ENCODE results near the gene VTI1A. TPM values are rescaled to one million over a fixed set of nuclear protein-coding genes. Genes with fewer than 3 reads are reported as not detected.

Gene VTI1A
- total RNA-seq, 1 experiment from 2014 or later, result 22.0 TPM

- no peak overlapping the region for H3K9ac ChIP-seq (ENCODE audit: extremely low read depth, insufficient read length, low read length)
- no peak overlapping the region for H2BK5ac ChIP-seq (ENCODE audit: insufficient read length, low read length)
- H3K4me3 Mint-ChIP-seq, result no peak overlapping the region
- H3K18ac ChIP-seq (ENCODE audit: insufficient read length, low read depth, low read length), result no peak overlapping the region
- H3K4ac ChIP-seq (ENCODE audit: low read depth, low read length), result no peak overlapping the region
- no peaks in the 10 kb centered on the region for H3K79me2 ChIP-seq (ENCODE audit: insufficient read depth, low read length)
- H3K14ac ChIP-seq (ENCODE audit: insufficient read depth, low read length), result no peak overlapping the region
- H4K20me1 ChIP-seq (ENCODE audit: control insufficient read depth, insufficient read depth, insufficient read length), result no peaks in the 10 kb centered on the region
- H2AFZ ChIP-seq (ENCODE audit: low read length), result no peak overlapping the region
- H3K4me2 ChIP-seq (ENCODE audit: insufficient read depth, insufficient read length, low read length), result no peak overlapping the region
- no peak overlapping the region for H4K8ac ChIP-seq (replicated peaks; ENCODE audit: insufficient read length, low read depth, low read length)
- no peaks in the 10 kb centered on the region; the same call in none of the 2 replicates for H3K27me3 Mint-ChIP-seq (ENCODE audit: low read depth)
- H2BK20ac ChIP-seq (ENCODE audit: low read depth, low read length, poor library complexity, severe bottlenecking), result no peak overlapping the region
- H2BK120ac ChIP-seq (ENCODE audit: low read depth, low read length, poor library complexity, severe bottlenecking), result no peak overlapping the region
- H3T11ph ChIP-seq (ENCODE audit: low read length), result no peak overlapping the region
- H3K4me1 ChIP-seq (ENCODE audit: insufficient read depth, low read length), result no peaks in the 10 kb centered on the region
- WGBS (ENCODE audit: extremely low coverage, insufficient read length, low lambda C conversion rate), result no CpG with 5 or more reads among the region's 10 CpGs
- H4K5ac ChIP-seq (ENCODE audit: insufficient read length, low read depth, low read length), result no peak overlapping the region
- no peak for TF ChIP-seq CTCF (conservative IDR thresholded peaks at IDR 0.05)
- H3K9me3 ChIP-seq (ENCODE audit: control insufficient read depth, low read depth, low read length), result no peaks in the 10 kb centered on the region
- peaks cover 6 to 9% of the 10 kb centered on the region in 2 experiments; a peak in 4 of 5 replicates for H3K9me3 Mint-ChIP-seq
- H3K23ac ChIP-seq (ENCODE audit: insufficient read length, low read depth, low read length), result no peak overlapping the region
- DNase-seq, result no peak
- H3K27me3 ChIP-seq (ENCODE audit: insufficient read depth, low read length), result no peaks in the 10 kb centered on the region
- H3K36me3 Mint-ChIP-seq (ENCODE audit: insufficient read depth in 1 of 3, low read depth in 3 of 3), result peaks cover 4 to 6% (median 5%) of the 10 kb centered on the region in 3 experiments; a peak in 6 of 7 replicates
- no peak overlapping the region for H2AK5ac ChIP-seq (ENCODE audit: insufficient read length, low read length)
- H3K23me2 ChIP-seq (ENCODE audit: insufficient read length, low read depth, low read length, poor library complexity, severe bottlenecking), result no peaks in the 10 kb centered on the region
- no peaks in the 10 kb centered on the region for H3K79me1 ChIP-seq (ENCODE audit: insufficient read depth, low read depth, low read length, poor library complexity, severe bottlenecking)
- no peak overlapping the region for H2BK15ac ChIP-seq (ENCODE audit: low read depth, low read length)
- H3K27ac ChIP-seq (ENCODE audit: insufficient read length, low read depth, low read length), result no peak overlapping the region
- no peak overlapping the region for H4K91ac ChIP-seq (ENCODE audit: insufficient read length, low read depth, low read length)
- no peak overlapping the region for H3K56ac ChIP-seq (ENCODE audit: insufficient read length, low read depth, low read length)
- H2BK12ac ChIP-seq (ENCODE audit: insufficient read length, low read depth, low read length), result no peak overlapping the region
- peaks cover 4 to 5% of the 10 kb centered on the region in 2 experiments; a peak in 2 of 4 replicates for H3K4me1 Mint-ChIP-seq
- no peak overlapping the region for H3K27ac Mint-ChIP-seq
These were observed 412.1 kb downstream of the VTI1A start for GRCh38 chr10:112858986-112859651.

Data from H9 (cell line).